IPS-18c (cell line): ENCODE measurements around the gene TTC39C.

Source experiments
- H3K4me3 ChIP-seq: 2 replicates; pipeline ENCODE4 v1.7.0; 2013; ENCODE audit warnings: low read depth, mild to moderate bottlenecking, low read length, moderate library complexity; ENCODE audit not compliant: insufficient read depth
- H3K9me3 ChIP-seq: one replicate; pipeline ENCODE4 v1.6.1; 2013; ENCODE audit warnings: mild to moderate bottlenecking, low read length, moderate library complexity; ENCODE audit not compliant: control insufficient read depth, insufficient read depth

The TTC39C gene

GRCh38 chr18:24014062-24014985 lies at the start of gene TTC39C:
Gene TTC39C (plus strand): TSS chr18:24014754. CDS start chr18:24014872, 118 bp downstream.
- peak within 1 kb of the TSS; percentile 63 for H3K4me3 ChIP-seq
- no peaks in the 10 kb centered on the region for H3K9me3 ChIP-seq

- H3K4me3 ChIP-seq, result no peak overlapping the region
- H3K9me3 ChIP-seq, result peaks cover 2% of the 10 kb centered on the region
Observed at GRCh38 chr18:23966909-23967308, 47.6 kb upstream of the TTC39C start.

GRCh38 chr18:23967321-23968089 lies 47.0 kb upstream of the TTC39C start:
- Histone ChIP-seq H3K4me3 (no peak overlapping the region), H3K9me3 (peaks cover 2% of the 10 kb centered on the region)

GRCh38 chr18:23968638-23969604 lies 45.6 kb upstream of the TTC39C start:
- no peak overlapping the region for H3K4me3 ChIP-seq
- peaks cover 2% of the 10 kb centered on the region for H3K9me3 ChIP-seq

- H3K9me3 ChIP-seq, result peaks cover 2% of the 10 kb centered on the region
- no peak overlapping the region for H3K4me3 ChIP-seq
Observed at GRCh38 chr18:23969664-23970063, 44.9 kb upstream of the TTC39C start.

- Histone ChIP-seq H3K9me3 (peaks cover 2% of the 10 kb centered on the region), H3K4me3 (no peak overlapping the region)
Observed at GRCh38 chr18:23970161-23971096, 44.1 kb upstream of the TTC39C start.

GRCh38 chr18:23971097-23971440 lies 43.5 kb upstream of the TTC39C start:
- H3K4me3 ChIP-seq, result no peak overlapping the region
- peaks cover 2% of the 10 kb centered on the region for H3K9me3 ChIP-seq

- Histone ChIP-seq H3K4me3 (no peak overlapping the region), H3K9me3 (peaks cover 2% of the 10 kb centered on the region)
Observed at GRCh38 chr18:23971666-23972230, 42.8 kb upstream of the TTC39C start.

- Histone ChIP-seq H3K4me3 (no peak overlapping the region), H3K9me3 (no peaks in the 10 kb centered on the region)
Observed at GRCh38 chr18:23972453-23972852, 42.1 kb upstream of the TTC39C start.

GRCh38 chr18:23977103-23977502 lies 37.5 kb upstream of the TTC39C start:
- Histone ChIP-seq H3K4me3 (no peak overlapping the region), H3K9me3 (no peaks in the 10 kb centered on the region)

GRCh38 chr18:23977719-23978483 lies 36.7 kb upstream of the TTC39C start:
- Histone ChIP-seq H3K4me3 (no peak overlapping the region), H3K9me3 (no peaks in the 10 kb centered on the region)

- H3K4me3 ChIP-seq, result no peak overlapping the region
- H3K9me3 ChIP-seq, result no peaks in the 10 kb centered on the region
Observed at GRCh38 chr18:23981369-23981980, 33.1 kb upstream of the TTC39C start.

GRCh38 chr18:23982155-23983079 lies 32.1 kb upstream of the TTC39C start:
- Histone ChIP-seq H3K4me3 (no peak overlapping the region), H3K9me3 (no peaks in the 10 kb centered on the region)

GRCh38 chr18:23983112-23983511 lies 31.4 kb upstream of the TTC39C start:
- Histone ChIP-seq H3K4me3 (no peak overlapping the region), H3K9me3 (no peaks in the 10 kb centered on the region)
